HS-27A (cell line): ENCODE data around the gene CEMIP2.
"Not testable (repeated sequence)": the region's sequence is repeated elsewhere in the genome, so short reads cannot be mapped to it uniquely, and the experiment has no call there.

Experiments
- DNase-seq: peaks from one replicate; pipeline ENCODE4 v3.0.0-alpha.2; 2012; ENCODE audit warnings: low read depth, missing footprints

CEMIP2 gene

DNA sequence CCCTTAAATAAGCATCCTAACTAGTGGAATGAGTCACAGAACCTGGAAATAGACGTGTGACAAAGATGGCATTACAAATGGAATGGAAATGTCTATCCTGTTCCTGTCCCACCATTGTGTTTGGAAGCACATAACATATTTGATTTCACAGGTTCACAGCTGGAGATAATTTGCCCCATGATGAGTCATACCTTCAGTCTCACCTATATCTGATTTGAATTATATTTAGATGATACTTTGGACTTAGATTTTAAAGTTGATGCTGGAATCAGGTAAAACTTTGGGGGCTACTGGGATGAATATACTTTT is 92.5 kb downstream of the CEMIP2 start:
- DNase-seq: no peak

DNA sequence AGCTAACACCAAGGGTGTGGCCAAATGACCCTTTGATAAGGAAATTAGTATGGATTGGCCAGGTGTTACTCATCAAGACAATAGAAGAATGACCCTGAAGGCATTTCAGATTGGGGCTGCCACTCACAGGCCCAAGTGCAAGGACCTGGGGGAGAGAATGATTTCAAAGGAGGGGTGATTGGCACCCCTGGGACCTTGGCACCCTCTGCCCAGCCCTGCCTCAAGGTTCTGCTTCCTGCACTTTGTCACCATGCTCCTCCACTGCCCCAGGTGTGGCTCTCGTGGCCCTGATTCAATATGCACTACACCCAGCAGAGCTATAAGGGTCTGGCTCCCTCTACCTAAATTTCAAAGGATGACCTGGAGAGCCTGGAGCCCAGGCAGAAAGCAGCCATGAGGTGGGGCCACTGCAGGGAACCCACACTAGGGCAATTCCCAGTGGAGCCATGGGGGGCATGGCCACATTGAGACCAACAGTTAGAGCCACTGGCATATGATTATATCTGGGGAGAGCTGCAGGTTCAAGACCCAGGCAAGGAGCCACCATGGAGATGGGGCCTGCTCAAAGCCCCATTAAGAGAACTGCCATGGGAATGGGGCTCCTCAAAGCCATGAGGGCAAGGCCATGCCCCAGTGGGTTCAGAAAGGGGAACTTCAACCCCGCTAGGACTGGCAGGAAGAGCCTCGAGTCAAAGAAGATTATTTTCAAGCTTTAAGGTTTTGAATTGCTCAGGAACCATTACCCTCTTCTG is 93.0 kb downstream of the CEMIP2 start:
- no peak for DNase-seq

DNA sequence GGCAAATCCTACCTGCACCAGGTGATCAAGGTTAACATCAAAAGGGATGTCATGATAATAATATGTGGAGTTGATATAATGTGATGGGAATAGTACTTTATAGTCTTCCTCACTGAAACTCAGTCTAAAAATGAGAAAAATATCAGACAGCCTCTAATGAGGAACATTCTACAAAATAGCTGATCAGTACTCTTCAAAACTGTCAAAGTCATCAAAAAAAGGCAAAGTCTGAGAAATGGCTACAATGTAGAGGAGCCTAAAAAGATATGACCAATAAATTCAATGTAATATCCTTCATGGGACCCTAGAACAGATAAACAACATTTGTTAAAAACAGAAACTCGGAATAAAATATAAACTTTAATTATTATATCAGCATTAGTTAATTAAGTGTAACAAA is 95.7 kb downstream of the CEMIP2 start:
- no peak for DNase-seq

DNA sequence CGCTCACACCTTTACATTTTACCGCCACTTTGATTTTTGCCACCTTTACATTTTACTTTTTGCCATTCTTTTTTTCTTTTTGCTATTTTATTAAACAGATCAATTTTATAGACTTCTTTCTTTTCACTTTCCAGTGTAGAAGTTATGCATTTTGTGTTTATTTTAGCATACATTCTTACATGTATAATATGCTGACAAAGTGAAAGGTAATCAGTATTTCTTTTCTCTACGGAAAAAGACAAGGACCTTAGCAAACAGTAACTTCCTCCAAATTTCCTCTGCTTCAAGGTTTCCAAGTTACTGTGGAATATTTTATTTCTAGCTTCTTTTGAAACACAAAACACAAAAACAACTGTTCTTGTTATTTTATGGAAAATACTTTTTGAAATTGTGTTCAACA is 97.0 kb downstream of the CEMIP2 start:
- no peak for DNase-seq

DNA sequence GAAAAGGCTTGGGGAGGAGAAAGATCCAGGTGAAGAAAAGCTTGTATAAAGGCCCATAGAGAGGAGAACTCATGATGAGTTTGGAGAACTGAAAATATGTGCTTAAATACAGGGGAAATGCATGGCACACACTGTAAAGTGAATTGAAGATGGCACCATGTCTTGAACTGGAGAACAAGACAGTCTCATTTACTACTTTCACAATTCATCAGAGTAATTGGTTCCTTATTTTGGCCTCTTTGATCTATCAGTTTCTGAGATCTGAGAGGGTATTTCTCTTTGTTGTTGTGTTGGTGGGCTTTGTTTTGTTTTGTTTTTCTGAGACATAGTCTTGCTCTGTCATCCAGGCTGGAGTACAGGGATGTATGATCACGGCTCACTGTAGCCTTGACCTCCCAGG is 98.2 kb downstream of the CEMIP2 start:
- no peak for DNase-seq

DNA sequence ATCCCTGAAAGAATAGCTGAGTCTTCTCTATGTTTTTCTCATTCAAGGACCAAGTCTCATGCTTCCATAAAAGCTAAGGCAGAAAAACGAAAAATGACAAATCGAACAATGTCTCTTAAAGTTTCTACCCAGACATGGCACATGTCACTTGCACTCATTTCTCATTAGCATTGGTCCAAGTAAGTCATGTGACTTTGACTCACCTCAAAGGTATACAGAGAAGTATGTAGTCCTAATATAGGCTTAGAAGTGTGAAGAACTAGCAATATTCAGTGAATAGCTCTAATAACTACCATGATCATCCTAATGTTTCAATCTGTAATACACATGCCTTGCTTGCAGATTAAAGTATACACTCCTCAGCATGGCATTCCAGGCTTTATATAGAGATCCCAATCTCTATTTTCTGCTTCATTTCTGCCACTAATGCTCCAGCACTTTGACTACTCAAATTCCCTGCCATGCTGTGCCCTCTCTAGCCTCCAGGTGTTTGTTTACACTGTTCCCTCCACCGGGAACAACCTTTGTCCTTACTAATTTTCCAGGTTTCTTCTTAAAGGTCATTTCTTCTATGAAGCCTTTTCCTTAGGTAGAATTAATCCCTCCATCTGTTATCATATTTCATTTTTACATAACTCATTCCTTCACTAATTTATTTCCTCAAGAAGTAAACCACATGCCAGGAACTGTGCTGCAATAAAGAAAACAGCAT is 98.9 kb downstream of the CEMIP2 start:
- no peak for DNase-seq

DNA sequence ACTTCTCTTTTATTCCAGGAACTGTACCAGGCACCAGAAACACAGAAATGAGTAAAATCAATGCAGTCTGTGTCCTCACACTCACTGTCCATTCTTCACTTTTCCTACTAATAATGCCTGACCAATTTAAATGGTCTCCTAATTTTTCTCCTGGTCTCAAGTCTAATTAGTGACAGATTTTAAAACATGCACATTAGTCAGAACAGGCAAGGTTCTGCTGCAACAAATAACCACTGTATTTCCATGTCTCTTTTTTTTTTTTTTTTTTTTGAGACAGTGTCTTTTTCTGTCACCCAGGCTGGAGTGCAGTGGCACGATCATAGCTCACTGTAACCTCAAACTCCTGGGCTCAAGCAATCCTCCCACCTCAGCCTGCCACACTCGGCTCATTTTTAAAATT is 99.6 kb downstream of the CEMIP2 start:
- no peak for DNase-seq

DNA sequence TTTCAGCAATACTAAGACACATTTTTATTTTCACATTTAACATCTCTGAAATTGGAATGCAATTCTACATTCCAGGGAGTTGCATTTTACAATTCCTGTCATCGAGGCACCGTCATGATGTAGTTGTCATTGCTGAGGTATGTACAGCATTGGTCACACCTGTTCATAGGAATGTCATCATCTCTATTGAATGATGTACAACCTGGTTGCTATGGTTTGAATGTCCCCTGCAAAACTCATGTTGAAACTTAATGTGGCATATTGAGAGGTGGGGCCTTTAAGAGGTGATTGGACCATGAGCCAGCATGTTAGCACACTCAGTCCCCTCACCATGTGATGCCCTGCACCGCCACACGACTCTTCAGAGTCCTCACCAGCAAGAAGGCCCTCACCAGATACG is 103.1 kb downstream of the CEMIP2 start:
- DNase-seq: no peak

DNA sequence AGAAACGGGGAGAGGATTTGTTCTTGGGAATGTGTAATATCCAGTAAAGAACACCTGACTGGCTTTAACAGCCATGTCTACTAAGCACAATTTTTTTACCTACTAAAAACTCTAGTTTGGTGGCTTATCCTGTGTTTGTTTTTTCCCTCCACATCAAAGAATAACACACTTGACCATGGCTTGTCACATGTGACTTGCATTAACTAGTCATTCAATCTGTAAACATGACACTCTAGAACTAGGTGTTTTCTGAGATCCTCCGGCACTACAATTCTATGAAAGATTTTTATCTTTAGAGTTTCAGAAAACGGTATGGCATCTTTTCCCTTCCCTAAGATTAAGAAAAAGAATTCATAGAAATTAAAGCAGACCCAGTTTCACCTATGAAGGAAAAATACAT is 103.7 kb downstream of the CEMIP2 start:
- no peak for DNase-seq

DNA sequence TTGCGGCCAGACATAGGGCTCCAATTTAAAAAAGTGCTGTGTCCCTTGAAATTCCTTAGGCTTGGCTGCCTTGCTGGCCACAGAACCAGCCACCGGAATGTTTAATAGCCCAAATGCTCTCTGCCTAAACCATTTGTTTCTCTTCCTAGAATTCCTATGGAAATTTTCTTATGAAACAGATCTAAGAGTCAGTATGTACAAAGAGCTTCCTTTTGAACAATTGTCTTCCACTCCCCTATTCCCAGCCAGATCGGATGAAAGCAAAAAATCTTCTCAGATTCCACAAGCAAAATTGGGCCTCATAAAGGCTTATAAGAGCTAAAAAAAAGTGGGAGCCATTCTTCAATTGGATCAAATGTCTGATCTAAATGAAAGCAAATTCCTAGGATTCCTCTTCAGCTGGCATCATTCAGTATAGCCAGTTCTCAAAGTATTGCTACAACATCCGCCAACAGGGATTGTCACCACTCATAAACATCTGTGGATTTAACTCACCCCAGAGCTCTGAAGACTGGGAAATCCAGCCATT is 104.3 kb downstream of the CEMIP2 start:
- DNase-seq: peak; percentile 54

DNA sequence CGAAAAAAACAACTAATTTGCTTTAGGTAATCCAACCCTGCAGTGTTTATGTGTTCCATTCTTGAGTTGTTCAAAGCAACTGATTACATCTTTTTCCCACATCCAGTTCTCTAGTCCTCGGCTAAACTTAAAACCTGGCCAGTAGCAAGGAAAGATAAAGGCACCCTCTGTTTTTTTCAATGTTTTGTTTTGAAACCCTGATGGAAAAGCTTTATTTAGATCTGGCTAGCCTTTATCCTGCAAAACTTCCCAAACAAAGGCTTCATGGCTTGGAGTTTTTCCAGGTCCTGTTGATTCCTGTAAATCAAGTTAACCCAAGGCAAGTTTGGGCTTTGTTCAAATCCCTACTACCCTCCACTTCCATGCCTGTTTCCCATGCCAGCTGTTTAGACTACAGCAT is 105.1 kb downstream of the CEMIP2 start:
- DNase-seq: no peak

DNA sequence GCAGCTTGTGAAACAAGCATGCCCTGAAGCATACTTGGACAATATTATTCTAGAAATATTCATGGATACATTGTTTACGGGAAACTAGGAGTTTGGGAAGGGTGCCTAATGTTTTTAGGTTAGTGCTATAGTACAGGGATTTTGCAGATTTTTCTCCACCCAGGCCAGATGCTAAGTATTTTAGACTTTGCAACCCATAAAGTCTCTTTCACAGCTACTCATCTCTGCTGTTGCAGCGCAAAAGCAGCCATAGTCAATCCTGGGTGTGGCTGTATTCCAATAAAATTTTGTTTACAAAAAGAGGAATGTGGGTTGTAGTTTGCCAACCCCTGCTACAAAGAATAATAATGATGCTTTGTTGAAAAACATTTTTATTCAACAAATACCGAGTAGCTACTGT is 106.2 kb downstream of the CEMIP2 start:
- no peak for DNase-seq

DNA sequence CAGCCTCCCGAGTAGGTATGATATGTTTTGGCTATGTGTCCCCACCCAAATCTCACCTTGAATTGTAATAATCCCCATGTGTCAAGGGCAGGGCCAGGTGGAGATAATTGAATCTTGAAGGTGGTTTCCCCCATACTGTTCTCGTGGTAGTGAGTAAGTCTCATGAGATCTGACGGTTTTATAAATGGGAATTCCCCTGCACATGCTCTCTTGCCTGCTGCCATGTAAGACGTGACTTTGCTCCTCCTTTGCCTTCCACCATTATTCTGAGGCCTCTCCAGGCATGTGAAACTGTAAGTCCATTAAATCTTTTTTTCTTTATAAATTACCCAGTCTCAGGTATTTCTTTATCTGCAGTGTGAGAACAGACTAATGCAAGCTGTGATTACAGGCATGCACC is 111.0 kb downstream of the CEMIP2 start:
- not testable (repeated sequence) for DNase-seq

DNA sequence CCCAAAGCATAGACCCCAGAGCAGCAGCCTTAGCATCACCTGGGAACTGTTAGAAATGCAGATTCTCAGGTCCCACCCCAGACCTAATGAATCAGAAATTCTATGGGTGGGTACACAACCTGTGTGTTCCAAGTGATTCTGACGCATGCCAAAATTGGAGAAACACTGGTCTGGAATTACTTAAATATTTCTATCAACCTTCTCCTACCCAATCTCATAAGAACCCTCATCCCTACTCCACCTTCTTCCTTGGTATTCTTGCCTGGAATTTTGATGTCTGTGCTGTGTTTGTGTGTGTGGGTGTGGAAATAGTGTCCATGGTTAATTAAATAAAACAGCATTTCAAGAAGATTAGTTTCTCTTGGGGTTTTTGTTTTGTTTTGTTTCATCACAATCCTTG is 111.8 kb downstream of the CEMIP2 start:
- DNase-seq: no peak

DNA sequence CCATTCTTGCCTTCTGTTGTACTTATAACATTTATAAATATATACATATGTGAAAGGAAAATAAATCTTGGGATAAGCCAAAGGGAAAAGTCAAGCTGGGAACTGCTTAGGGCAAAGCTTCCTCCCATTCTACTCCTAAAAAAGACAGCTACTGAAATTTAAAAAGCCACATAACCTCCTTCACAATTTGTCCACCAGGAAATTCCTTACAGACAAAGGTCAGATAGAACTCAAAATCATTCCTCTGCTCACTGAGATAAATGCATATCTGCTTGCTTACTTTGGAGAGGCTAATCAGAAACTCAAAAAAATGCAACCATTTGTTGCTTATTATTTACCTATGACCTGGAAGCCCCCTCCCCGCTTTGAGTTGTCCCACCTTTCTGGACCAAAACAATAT is 112.5 kb downstream of the CEMIP2 start:
- no peak for DNase-seq

DNA sequence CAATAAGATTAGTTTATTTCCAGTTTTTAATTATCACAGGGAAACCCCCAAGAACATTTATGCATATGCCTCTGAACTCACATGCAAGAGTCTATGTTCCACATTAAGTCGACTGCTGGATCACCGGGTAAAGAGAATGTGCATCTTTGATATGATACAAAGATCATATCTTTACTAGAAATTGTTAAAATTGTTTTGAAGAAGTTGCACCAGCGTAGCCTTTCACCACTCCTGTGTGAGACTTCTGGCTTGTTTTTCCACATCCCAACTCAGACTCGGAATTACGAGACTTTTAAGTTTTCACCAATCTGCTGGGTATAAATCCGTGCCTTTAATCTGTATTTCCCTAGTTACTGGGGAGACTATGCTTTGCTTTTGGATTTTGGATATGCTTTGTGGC is 113.2 kb downstream of the CEMIP2 start:
- DNase-seq: no peak

DNA sequence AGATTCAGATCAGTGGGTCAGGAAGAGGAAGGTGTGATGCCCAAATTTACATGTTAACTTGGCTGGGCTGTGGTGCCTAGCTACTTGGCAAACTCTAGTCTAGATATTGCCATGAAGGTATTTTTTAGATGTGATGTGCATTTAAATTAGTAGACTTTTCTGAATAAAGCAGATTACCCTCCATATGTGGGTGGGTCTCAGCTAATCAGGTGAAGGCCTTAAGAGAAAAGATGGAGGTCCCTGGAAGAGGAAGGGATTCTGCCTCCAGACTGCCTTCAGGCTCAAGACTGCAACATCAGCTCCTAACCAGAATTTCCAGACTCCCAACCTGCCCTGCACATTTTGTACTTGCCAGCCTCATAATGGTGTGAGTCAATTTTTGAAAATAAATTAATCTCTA is 115.8 kb downstream of the CEMIP2 start:
- no peak for DNase-seq

DNA sequence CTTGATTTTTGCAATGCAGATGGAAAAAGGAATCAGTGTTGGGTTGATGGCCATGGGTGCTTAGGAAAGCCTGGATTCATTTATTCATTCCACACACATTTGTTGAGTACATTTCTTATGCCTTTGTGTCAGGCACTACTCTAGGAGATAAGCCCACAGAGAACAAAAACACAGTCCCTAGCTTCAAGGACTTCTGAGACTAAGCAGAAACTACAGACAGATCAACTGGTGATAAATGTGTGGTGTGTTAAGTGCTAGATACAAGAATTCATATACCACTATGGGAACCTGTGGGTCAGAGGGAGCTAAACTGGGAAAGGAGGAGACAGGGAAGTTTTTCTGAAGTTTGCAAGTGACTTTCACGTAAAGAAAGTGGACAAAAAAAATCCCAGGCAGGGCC is 119.9 kb downstream of the CEMIP2 start:
- DNase-seq: no peak

DNA sequence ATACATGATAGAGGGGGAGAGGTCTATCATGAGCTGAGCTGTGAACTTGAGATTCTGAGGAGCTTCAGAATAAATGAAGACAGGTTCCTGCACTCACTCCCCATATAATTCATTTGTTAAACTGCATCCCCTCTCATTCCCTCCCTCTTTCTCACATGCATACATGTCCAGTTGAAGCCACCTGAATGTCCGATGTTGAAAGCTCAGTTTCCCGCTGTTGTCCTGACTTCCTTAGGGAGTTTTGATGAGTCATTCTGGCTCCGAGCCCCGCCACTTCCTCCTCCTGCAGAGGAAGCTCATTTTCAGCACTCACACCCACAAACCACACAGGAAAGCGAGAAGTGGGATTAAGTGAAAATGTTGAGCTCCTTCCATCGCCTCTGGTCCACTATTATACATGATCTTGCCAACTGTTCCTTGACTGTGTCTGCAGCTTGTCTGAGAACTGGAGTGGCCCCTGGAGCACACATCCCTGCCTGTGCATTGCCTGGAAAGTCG is 121.2 kb downstream of the CEMIP2 start:
- DNase-seq: peak; percentile 23

DNA sequence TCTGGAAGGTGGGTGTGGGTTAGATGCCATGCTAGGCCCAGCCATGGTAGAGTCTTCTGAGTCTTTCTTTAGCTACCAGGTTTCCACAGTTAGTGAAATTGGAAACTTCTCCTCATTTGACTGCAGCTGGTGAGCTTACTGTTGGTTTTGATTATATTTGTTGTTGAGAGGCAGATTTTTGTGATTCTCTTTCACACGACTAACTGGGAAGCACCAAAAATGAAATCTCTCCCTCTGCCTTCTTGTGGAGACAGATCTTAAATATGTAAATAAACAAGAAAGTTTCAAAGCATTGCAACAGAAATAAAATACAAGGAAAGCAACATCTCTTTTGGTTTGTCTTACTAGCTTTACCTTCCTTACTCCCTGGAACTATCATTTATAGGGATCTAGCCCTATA is 122.2 kb downstream of the CEMIP2 start:
- no peak for DNase-seq

DNA sequence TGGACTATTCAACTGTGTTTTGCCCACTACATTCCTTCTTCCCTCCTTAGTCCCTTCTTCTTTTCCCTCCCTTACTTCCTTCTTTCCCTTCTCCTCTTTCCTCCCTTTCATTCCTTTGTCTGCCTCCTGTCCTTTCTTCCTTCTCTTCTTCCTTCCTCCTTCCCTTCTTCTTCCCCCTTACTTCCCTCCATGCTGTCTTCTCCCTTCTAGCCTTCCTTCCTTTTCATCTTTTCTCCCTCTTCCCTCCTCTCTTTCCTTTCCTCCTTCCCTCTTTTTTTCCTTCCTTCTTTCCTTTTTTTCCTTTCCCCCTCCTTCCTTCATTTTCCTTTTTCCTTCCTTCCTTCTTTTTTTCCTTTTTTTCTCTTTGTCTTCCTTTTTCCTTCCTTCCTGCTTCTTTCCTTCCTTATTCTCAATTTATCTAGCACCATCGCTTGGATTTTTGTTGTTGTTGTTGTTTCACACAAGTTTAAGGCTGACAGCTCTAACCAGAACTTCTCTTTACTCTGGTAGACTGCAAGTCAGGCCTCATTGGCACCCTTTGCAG is 123.4 kb downstream of the CEMIP2 start:
- DNase-seq: no peak

DNA sequence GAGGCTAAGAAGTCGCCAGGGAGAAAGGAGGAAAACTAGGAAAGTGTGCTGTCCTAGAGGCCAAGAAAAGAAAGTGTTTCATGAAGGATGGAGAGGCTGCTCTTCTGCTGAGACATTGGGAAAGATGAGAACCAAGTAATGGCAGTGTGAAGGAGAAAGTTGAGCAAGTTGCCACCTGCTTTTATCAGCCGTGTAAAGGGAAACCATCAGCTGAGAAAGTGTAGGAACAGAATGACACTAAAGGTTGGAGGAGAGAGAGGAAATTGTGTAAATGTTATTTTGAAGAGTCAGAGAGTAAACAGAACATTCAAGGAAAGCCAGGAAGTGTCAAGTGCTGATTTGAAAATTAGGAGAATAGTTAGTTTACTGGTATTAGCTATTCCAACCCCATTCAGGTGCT is 125.0 kb downstream of the CEMIP2 start:
- DNase-seq: no peak

DNA sequence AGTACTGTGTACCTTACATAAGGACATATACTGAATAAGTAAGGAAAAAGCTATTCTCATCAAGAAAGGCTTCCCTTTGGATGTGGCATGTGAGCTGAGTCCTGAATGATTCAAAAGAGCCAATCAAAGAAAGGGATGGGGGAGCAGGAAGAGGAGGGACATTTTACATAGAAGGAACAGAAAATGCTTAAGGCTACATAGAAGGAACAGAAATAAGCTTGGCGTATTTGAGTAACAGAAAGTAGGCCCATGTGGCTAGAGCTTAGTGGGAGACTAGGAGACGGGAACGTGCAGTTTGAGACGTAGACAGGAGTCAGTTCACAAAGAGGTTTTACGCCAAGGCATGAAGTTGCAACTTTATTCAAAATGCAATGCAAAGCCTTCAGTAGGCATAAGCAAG is 126.3 kb downstream of the CEMIP2 start:
- DNase-seq: no peak
